Ishikawa (cell line): ENCODE results near the gene QSOX2.
A peak's percentile ranks its signal among the peaks of the same experiment; 100 is the strongest.

Experiments used
- CEBPB ChIP-seq: IDR thresholded peaks from 2 replicates; pipeline ENCODE4 v1.6.1; 2012
- CREB1 ChIP-seq: IDR thresholded peaks from 2 replicates; pipeline ENCODE4 v1.6.1; 2012; ENCODE audit warnings: low read depth
- EGR1 ChIP-seq: IDR thresholded peaks from 2 replicates; pipeline ENCODE4 v1.6.1; 2012
- EP300 ChIP-seq: IDR thresholded peaks from 2 replicates; pipeline ENCODE4 v1.6.1; 2012; ENCODE audit warnings: borderline replicate concordance
- FOXM1 ChIP-seq: IDR thresholded peaks from 2 replicates; pipeline ENCODE4 v1.6.1; 2012; ENCODE audit warnings: low read depth, borderline replicate concordance
- MAX ChIP-seq: IDR thresholded peaks from 2 replicates; pipeline ENCODE4 v1.6.1; 2012
- NFIC ChIP-seq: IDR thresholded peaks from 2 replicates; pipeline ENCODE4 v1.6.1; 2012
- RAD21 ChIP-seq: IDR thresholded peaks from 2 replicates; pipeline ENCODE4 v1.6.1; 2012; ENCODE audit warnings: low read depth
- REST ChIP-seq: IDR thresholded peaks from 2 replicates; pipeline ENCODE4 v1.6.1; 2012; ENCODE audit warnings: low read depth, mild to moderate bottlenecking
- TAF1 ChIP-seq: IDR thresholded peaks from 2 replicates; pipeline ENCODE4 v1.6.1; 2012; ENCODE audit warnings: low read depth, mild to moderate bottlenecking
- TCF12 ChIP-seq: IDR thresholded peaks from 2 replicates; pipeline ENCODE4 v1.6.1; 2012; ENCODE audit warnings: low read depth
- TEAD4 ChIP-seq: IDR thresholded peaks from 2 replicates; pipeline ENCODE4 v1.6.1; 2012
- USF1 ChIP-seq: IDR thresholded peaks from 2 replicates; pipeline ENCODE4 v1.6.1; 2012
- YY1 ChIP-seq: IDR thresholded peaks from 2 replicates; pipeline ENCODE4 v1.6.1; 2012; ENCODE audit warnings: low read depth
- ZBTB7A ChIP-seq: IDR thresholded peaks from 2 replicates; pipeline ENCODE4 v1.6.1; 2012; ENCODE audit warnings: low read depth

The QSOX2 gene

GRCh38 chr9:136163248-136163850, 82.3 kb downstream of the QSOX2 start:
- TF ChIP-seq MAX = no peak
- no peak for TF ChIP-seq USF1
- TF ChIP-seq FOXM1 = no peak
- no peak for TF ChIP-seq CREB1
- TF ChIP-seq RAD21 = no peak
- TF ChIP-seq REST = no peak

- no peak for TF ChIP-seq ZBTB7A
- TF ChIP-seq MAX = no peak
- no peak for TF ChIP-seq REST
- TF ChIP-seq CREB1 = no peak
- no peak for TF ChIP-seq TAF1
- no peak for TF ChIP-seq EP300
- no peak for TF ChIP-seq RAD21
These were observed 84.5 kb downstream of the QSOX2 start for GRCh38 chr9:136160995-136161610.

GRCh38 chr9:136160381-136160841, 85.2 kb downstream of the QSOX2 start:
- no peak for TF ChIP-seq TEAD4
- TF ChIP-seq CREB1 = no peak
- no peak for TF ChIP-seq REST
- no peak for TF ChIP-seq FOXM1
- no peak for TF ChIP-seq EGR1
- TF ChIP-seq TAF1 = no peak
- peak; percentile 94 for TF ChIP-seq TCF12
- peak; percentile 79 for TF ChIP-seq EP300
- no peak for TF ChIP-seq USF1
- no peak for TF ChIP-seq CEBPB

- TF ChIP-seq ZBTB7A (no peak), RAD21 (no peak), FOXM1 (no peak)
These were observed 85.8 kb downstream of the QSOX2 start for GRCh38 chr9:136159851-136160250.

- no peak for TF ChIP-seq USF1
- no peak for TF ChIP-seq ZBTB7A
- no peak for TF ChIP-seq TCF12
- TF ChIP-seq EP300 = no peak
- no peak for TF ChIP-seq EGR1
- TF ChIP-seq NFIC = no peak
- no peak for TF ChIP-seq CEBPB
- TF ChIP-seq TAF1 = no peak
- TF ChIP-seq FOXM1 = no peak
- no peak for TF ChIP-seq TEAD4
- no peak for TF ChIP-seq RAD21
- no peak for TF ChIP-seq YY1
- TF ChIP-seq MAX = no peak
- no peak for TF ChIP-seq CREB1
- no peak for TF ChIP-seq REST
These were observed 87.9 kb downstream of the QSOX2 start for GRCh38 chr9:136157477-136158265.
